NCI-H1105 (cell line): ENCODE results near the gene ACAP1.
"Not testable (repeated sequence)": the region's sequence is repeated elsewhere in the genome, so short reads cannot be mapped to it uniquely, and the experiment has no call there.

ENCODE experiments used
- DNase-seq: peaks from one replicate; lab custom pipeline; 2025; lab: John Stamatoyannopoulos, UW

The ACAP1 gene

DNA sequence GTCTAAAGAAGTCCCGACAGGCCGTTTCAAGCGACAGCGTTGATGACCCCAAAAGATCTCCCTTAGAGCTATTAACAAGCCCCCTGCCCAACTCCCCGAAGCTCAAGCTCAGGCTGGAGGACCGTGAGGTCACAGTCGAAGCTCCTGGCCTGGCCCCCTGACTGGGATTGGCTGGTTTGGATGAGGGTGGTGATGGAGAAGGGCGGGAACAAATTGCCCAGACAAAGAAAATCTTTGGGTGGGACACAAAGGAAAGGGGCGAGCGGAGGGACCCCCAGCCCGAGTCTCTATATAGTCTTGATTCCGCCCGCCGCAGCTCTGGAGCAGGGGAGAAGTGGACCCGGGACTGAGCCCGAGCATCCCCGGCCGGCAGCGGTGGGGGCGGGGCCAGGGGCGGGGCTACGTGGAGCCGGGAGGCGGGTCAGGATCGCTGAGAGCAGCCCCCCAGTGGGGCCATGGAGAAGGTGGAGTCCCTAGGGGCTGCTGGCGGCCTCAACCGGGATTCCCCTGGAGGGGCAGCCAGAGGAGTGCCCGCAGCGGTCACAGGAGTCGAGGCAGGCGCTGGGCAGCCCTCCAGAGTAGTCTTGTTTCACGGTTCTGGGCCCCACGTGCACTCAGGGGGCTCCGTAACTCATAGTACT lies 6.2 kb upstream of the ACAP1 start:
- DNase-seq: peak; percentile 81

DNA sequence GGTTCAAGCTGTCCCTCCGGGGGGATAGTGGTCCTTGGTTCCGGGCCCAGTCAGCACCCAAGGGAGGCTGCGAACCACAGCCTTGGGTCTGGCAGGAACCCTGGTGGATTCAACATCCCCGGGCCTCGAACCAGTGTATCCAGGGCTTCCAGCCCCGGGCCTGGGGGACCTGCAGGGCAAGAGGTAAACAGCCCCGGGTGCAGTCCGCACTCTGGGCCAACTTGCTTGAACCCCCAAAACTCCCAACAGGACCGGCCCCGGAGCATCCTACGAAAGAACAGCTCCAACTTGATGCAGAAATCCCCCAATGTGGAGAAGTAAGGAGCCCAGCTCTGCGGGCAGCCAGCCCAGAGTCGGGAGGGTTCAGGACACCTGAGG lies 5.7 kb upstream of the ACAP1 start:
- no peak for DNase-seq

DNA sequence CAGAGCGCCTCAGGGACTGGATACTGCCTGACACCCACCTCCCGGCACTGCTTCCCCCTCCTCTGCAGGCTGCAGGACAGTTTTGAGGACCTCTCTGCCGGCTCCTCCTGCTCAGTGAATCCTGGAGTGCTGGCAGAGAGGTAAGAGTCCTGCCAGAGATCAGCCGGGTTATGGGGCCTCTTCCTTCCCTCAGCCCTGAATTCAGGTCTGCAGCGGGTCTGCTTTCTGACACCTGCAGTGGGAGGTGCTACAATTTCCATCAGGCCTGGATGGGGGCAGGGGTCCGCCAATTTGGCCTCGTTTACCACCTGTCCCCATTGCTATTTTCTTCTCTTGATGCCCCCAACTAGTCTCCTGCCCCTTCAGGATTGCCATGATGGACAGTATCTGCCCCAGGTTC lies 4.2 kb upstream of the ACAP1 start:
- no peak for DNase-seq

DNA sequence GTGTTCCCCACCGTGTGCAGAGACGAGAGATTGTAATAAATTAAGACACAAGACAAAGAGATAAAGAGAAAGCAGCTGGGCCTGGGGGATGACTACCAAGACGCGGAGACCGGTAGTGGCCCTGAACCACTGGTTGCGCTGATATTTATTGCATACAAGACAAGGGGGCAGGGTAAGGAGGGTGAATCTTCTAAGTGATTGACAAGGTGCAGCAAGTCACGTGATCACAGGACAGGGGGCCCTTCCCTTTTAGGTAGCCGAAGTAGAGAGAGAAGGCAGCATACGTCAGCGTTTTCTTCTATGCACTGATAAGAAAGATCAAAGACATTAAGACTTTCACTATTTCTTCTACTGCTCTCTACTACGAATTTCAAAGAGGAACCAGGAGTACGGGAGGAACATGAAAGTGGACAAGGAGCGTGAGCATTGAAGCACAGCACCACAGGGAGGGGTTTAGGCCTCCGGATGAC lies 3.7 kb upstream of the ACAP1 start:
- DNase-seq: not testable (repeated sequence)

DNA sequence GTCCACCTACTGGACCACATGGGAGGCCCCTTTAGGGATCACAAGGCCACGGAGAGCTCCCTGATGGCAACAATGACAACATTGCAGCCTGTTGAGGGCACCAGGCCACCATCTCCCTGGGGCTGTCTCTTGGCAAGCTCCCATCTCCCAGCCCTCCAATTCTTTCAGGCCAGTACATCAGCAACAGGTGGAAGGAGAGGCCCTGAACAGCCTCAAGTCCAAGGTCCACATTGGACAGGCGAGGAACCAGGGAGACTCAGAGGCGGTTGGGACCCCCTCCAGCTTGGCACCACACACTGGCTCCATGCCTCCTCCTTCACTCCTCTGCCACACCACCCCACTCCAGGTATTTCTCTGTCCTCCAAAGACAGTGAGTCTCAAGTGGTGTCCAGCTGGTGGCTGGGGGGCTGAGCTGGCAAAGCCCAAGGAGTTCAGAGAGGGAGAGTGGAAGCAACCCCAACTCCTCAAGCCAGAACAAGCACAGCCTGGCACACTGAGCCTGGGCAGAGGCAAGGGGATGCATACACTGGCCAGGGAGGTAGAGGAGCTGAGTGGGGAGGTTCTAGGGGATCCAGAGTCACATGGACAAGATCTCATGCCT lies 1.3 kb upstream of the ACAP1 start:
- no peak for DNase-seq

DNA sequence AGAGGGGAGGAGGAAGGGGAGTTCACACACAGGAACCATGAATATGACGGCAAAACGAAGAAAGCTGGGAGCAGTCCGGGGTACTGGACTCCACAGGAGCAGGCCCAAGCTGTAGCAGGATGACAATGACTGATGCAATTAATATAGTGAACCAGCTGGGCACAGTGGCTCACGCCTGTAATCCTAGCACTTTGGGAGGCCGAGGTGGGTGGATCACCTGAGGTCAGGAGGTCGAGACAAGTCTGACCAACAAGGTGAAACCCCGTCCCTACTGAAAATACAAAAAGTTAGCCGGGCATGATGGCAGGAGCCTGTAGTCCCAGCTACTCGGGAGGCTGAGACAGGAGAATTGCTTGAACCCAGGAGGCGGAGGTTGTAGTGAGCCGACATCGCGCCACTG lies 564 bp upstream of the ACAP1 start:
- not testable (repeated sequence) for DNase-seq

DNA sequence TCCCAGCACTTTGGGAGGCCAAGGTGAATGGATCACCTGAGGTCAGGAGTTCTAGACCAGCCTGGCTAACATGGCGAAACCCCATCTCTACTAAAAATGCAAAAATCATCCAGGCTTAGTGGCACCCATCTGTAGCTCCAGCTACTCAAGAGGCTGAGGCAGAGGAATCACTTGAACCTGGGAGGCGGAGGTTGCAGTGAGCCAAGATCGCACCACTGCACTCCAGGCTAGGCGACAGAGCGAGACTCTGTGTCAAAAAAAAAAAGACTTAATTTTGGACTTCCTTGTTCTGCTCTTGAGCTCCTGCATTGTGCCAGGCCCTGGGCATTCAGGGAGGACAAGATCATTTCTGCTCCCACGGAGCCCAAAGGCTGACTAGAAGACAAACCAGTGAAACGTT lies 1.3 kb downstream of the ACAP1 start:
- DNase-seq: not testable (repeated sequence)

DNA sequence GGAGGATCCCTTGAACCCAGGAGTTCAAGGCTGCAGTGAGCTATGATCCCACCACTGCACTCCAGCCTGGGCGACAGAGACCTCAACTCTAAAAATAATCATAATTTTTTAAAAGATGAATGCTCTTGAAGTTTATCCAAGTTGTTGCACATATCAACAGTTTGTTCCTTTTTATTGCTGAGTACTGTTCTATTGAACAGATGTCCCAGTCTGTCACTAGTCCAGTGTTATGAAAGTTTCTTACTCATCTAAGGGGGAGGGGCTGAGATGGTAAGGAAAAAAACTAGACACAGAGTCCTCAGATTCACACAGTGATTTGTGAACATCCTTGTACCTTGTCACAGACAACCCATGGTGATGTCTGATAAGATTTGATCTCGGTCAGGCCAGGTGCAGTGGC lies 3.9 kb downstream of the ACAP1 start:
- DNase-seq: no peak

DNA sequence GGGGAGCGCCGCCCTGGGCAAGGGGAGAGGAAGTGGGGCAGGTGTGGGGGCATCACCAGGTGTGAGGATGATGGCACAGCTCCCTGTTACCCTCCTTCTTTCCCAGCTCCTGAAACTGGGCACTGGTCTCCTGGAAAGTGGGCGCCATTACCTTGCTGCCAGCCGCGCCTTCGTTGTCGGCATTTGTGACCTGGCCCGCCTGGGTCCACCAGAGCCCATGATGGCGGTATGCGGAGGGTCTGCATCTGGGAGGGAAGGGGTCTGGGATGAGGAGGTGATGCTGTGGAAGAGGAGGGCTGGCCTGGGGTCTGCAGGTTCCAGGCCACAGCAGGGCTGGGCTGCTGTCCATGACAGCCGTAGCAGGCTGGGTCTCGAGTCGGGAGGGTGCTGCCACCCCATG lies 5.5 kb downstream of the ACAP1 start:
- DNase-seq: no peak

DNA sequence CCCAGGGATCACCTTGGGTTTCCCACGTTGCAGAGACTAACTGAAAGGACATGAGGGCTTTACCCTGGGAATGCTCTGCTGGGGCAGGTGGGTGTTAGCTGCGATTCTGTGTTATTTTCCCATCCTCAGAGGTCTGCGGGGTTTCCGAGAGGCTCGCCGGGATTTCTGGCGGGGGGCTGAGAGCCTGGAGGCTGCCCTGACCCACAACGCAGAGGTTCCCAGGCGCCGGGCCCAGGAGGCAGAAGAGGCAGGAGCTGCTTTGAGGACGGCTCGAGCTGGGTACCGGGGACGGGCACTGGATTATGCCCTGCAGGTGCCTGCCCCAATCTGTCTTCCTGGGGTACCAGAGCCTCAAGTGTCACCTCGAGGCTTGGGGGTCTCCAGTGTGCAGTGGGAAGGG lies 6.9 kb downstream of the ACAP1 start:
- DNase-seq: no peak

DNA sequence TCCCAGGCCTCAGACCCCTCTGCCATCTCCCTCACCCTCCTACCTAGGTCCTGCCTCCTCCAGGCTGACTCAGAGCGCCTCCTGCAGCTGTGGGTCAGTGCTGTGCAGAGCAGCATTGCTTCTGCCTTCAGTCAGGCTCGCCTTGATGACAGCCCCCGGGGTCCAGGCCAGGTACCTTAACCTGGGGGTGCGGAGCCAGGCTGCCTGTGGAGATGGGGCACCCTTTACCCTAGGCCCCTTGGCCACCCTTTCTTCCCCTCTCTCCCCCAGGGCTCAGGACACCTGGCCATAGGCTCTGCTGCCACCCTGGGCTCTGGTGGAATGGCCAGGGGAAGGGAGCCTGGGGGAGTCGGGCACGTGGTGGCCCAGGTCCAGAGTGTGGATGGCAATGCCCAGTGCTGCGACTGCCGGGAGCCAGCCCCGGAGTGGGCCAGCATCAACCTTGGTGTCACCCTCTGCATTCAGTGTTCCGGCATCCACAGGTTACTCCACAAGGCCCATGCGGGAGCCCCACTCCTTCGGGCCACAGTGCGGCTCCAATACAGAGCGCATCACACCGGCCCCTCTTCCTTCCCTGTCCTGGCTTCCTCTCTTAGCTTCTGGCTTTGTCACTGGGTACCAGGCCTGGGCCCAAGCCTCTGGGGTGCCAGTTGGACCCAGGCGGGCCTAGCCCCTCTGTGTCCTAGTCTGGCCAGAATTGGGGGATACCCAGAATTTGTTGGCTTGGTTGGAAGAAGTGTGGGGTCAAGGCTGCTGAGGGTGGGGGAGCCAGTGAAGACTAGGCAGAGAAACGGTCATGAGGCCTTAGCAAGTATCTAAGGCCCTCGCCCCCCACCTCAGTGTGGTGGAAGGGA lies 10.7 kb downstream of the ACAP1 start:
- no peak for DNase-seq

DNA sequence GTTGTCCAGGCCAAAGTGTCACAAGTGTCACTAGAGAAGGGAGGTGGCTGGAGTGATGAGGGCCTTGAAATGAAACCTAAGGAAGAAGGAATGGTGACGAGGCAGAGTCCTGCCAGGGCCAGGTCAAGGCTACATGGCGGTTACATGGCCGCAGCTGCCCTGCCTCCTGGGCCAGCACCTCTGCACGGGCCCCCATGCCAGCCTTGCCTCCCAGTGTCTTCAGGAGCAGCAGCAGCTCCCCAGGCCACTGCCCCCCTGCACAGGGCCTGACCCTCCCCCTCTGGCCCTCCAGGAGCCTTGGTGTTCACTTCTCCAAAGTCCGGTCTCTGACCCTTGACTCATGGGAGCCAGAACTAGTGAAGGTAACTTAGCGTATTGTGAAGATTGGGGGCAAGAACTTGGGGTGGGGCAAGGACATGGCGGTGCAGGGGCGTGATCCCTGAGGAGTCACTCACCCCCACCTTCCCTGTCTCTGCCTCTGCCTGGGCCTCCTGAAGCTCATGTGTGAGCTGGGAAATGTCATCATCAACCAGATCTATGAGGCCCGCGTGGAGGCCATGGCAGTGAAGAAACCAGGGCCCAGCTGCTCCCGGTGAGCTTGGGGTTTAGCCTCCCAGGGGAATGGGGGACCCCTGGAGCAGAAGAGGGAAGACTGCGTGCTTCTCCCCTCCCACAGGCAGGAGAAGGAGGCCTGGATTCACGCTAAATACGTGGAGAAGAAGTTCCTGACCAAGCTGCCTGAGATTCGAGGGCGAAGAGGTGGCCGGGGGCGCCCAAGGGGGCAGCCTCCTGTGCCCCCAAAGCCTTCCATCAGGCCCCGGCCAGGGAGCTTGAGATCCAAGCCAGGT lies 11.5 kb downstream of the ACAP1 start:
- DNase-seq: no peak

DNA sequence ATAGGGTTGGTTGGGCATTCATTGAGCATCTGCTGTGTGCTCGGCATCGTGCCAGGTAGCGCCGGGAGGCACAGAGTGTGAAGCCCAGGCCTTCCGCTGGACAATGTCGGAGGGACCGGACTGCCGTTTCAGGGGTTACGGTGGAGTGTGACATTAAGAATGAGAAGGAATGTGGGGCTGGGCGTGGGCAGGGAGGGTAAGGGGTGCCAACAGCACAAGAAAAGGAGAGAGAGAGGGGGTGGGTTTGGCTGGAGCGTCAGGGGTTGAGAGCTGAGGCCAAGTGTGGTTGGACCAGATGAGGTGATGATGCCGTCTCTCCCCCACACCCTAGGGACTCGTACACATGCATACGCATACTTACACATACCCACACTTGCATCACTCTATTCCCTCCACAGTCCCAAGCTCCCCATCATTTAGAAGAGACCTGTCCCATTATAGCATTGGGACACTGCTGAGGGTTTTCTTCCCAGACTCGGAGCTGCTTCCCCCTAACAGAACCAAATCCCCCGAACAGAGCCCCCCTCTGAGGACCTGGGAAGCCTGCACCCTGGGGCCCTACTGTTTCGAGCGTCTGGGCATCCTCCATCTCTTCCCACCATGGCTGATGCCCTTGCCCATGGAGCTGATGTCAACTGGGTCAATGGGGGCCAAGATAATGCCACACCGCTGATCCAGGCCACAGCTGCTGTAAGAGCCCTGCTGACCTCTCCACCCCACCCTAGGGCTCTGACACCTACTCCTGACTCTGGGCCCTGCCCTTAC lies 12.3 kb downstream of the ACAP1 start:
- DNase-seq: no peak

DNA sequence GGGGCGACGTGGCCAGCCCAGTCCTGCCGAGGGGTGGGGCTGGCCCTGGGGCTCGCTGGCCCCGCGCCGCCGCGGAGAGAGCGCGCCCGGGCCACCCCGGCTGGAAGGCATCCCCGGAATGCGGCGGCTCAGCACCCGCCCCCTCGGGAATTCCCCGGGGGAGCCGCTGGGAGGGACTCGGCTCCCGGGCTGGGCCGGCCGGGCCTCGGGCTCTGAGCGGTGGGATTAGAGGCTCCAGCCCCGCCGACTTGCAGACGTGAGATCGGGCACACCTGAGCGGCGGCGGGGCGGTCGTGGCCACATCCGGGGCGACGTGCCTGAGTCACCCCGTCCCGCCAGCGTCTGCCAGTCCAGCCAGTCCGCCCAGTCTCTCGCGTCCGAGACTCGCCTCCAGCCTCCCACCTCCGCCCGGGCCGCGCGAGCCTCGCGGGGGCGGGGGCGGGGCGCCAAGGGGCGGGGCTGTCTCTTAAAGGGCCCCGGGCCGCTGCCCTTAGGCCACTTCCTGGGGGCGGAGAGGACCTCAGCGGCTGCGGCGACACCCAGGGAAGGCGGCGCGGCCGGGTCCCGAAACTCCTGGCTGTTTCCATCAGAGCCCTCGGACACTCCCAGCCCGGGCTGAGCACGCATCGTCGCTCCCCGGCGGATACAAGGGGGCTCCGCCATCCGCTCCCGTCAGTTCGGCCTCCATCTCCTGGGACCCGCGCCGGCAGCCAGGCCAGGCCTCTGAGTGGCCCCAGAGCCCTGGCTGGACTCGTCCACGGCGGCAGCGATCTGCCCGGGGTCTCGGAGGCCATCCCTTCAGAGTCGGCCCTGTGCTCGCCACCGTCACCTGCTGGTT lies 15.6 kb downstream of the ACAP1 start, which contains the start of gene KCTD11:
TSS of gene KCTD11 (plus strand) at position 498 of the 838 bp plus-strand sequence.
- DNase-seq: peak; percentile 51

DNA sequence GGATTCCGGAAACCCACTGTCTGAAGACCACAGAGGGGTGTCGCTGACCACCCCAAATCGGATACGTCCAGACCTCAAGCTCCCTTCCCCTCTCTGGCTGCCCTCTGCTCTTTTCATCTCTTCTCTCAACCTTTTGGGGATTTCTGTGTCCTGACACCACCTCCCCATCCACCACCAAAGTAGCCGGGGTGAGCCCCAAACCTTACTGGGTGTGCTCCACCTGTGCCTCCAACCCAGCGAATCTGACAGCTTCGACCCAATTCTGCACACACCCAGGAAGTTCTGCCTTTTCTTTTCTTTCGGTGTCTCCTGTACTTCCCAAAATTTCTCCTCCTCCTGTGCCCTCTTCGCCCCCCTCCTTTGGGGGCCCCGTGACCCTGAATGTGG lies 16.2 kb downstream of the ACAP1 start:
- no peak for DNase-seq

DNA sequence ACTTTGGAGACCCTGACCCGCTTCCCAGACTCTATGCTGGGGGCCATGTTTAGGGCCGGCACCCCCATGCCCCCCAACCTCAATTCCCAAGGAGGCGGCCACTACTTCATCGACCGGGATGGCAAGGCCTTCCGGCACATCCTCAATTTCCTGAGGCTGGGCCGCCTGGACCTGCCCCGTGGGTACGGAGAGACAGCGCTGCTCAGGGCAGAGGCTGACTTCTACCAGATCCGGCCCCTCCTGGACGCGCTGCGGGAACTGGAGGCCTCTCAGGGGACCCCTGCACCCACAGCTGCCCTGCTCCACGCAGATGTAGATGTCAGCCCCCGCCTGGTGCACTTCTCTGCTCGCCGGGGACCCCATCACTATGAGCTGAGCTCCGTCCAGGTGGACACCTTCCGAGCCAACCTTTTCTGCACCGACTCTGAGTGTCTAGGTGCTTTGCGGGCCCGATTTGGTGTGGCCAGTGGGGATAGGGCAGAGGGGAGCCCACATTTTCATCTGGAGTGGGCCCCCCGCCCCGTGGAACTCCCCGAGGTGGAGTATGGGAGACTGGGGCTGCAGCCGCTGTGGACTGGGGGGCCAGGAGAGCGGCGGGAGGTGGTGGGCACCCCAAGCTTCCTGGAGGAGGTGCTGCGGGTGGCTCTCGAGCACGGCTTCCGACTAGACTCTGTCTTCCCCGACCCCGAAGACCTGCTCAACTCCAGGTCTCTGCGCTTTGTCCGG lies 16.7 kb downstream of the ACAP1 start:
- no peak for DNase-seq

DNA sequence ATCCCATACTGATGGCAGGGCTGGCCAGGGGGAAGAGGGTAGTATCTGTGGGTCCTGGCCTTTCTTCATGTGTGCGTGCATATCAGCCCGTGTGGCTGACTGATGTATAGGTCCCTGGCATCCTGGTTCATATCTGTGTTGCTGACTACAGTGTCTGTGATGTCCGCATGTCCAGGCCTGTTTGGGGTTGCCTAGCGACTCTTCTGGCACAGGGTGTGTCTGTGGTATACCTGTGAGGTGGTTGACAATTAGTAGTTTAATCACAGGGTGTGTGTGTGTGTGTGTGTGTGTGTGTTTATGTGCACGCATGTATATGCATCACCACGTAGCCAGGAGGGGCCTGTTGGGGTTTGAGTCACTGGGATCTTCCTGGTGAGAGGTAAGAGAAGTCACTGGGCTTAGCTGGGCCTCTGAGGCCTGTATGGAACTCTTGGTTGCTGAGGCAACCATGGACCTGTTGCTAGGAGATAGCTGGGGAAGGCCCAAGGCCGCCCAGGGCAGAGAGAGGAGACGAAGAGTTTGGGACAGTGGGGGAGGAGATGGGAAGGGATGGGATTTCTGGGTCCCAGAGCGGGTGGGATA lies 18.0 kb downstream of the ACAP1 start:
- DNase-seq: peak; percentile 32

DNA sequence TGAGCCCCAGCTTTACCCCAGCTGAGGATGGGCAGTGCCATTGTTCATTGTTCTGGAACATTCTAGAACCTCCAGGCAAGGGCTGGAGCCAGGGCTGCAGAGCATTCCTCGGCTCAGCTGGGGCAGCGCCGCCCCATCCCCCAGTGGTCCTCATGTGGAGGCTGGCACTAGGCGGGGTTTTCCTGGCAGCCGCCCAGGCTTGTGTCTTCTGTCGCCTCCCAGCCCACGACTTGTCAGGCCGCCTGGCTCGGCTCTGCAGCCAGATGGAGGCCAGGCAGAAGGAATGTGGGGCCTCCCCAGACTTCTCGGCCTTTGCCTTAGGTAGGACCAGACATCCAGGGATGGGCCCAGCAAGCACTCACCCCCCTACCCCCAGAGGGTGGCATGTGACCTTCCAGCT lies 18.7 kb downstream of the ACAP1 start, which contains the start of gene TMEM95:
TSS of gene TMEM95 (plus strand) at position 104 of the 400 bp plus-strand sequence. CDS start at position 153, 49 bp downstream.
- no peak for DNase-seq

DNA sequence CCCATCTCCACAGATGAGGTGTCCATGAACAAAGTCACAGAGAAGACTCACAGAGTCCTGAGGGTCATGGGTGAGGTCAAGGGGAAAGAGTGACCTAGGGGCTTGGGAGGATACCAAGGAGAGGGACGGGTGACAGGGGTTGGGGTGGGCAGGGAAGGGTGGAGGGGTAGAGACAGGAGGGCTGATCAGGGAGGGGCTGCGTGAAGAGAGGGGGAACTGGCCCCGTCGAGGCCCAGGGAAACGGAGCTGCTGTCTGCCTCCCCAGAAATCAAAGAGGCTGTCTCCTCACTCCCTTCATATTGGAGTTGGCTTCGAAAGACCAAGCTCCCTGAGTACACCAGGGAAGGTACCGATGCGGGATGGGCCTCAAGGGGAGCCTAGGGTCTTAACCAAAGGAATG lies 19.2 kb downstream of the ACAP1 start:
- no peak for DNase-seq
